Small intestine (tissue), 7 donors: ENCODE data around the gene TRPM1. TPM values are rescaled to one million over a fixed set of nuclear protein-coding genes. Genes with fewer than 3 reads are reported as not detected.
A peak's percentile ranks its signal among the peaks of the same experiment; 100 is the strongest.

Experiments
- DNase-seq, 2 donors: peaks; one replicate each; pipeline versions ENCODE4 v3.0.0 to v3.0.0-alpha.2; 2013
- FAIRE-seq: peaks from 2 replicates; lab custom pipeline; 2012; peaks lifted over from hg19 to GRCh38; lab: Jason Lieb, UNC
- H3K27ac ChIP-seq, 3 donors: one replicate each; pipeline ENCODE4 v1.5.1; 2013; ENCODE audit warnings: low read length in 2 of 3, mild to moderate bottlenecking in 2 of 3, control low read depth in 1 of 3, inconsistent platforms in 1 of 3, low read depth in 1 of 3, moderate library complexity in 1 of 3
- H3K27me3 ChIP-seq, 3 donors: one replicate each; pipeline ENCODE4 v1.6.1; 2013; ENCODE audit warnings: low read length in 3 of 3, inconsistent platforms in 1 of 3; ENCODE audit not compliant: control insufficient read depth in 3 of 3, insufficient read depth in 3 of 3
- H3K36me3 ChIP-seq, 3 donors: one replicate each; pipeline ENCODE4 v1.6.1; 2013; ENCODE audit warnings: low read length in 3 of 3, inconsistent platforms in 1 of 3, low read depth in 1 of 3, mild to moderate bottlenecking in 1 of 3, moderate library complexity in 1 of 3; ENCODE audit not compliant: control insufficient read depth in 3 of 3, insufficient read depth in 2 of 3
- H3K4me1 ChIP-seq, 3 donors: one replicate each; pipeline ENCODE4 v1.6.1; 2013; ENCODE audit warnings: low read length in 2 of 3, inconsistent platforms in 1 of 3, low read depth in 1 of 3, mild to moderate bottlenecking in 1 of 3, moderate library complexity in 1 of 3; ENCODE audit not compliant: control insufficient read depth in 3 of 3, insufficient read depth in 2 of 3
- H3K4me3 ChIP-seq, 3 donors: one replicate each; pipeline ENCODE4 v1.5.1; 2013; ENCODE audit warnings: low read length in 3 of 3, control low read depth in 1 of 3, inconsistent platforms in 1 of 3, low read depth in 1 of 3, mild to moderate bottlenecking in 1 of 3, moderate library complexity in 1 of 3
- H3K9me3 ChIP-seq, 2 donors: one replicate each; pipeline ENCODE4 v1.6.1; 2013; ENCODE audit warnings: low read depth in 1 of 2, low read length in 1 of 2; ENCODE audit not compliant: control insufficient read depth in 2 of 2, insufficient read depth in 1 of 2
- WGBS, 3 donors: extraction: QIAGEN DNeasy Blood & Tissue Kit; methylation state at CpG; one replicate each; pipeline ENCODE4 v1.1.7; 2013; 5-methylcytosine and 5-hydroxymethylcytosine counted together
- polyA plus RNA-seq, 4 donors: library from polyadenylated mRNA; stranded (reverse) in 3 of 4; unstranded in 1 of 4; fragments of 200-250 nt in 3 of 4; fragments of 120-200 nt in 1 of 4; gene quantifications; one replicate each; pipeline versions ENCODE4 v1.2.1 to v1.2.3, GENCODE V29; 2013
- donor health status: healthy with polysubstance abuse.
- donor health status: control.
- donor health status: control.
- donor health status: Bipolar disorder and iron deficiency.
- donor health status: healthy.

Gene TRPM1
- polyA plus RNA-seq, 4 donors = under 0.01 TPM; not detected in 3

DNA sequence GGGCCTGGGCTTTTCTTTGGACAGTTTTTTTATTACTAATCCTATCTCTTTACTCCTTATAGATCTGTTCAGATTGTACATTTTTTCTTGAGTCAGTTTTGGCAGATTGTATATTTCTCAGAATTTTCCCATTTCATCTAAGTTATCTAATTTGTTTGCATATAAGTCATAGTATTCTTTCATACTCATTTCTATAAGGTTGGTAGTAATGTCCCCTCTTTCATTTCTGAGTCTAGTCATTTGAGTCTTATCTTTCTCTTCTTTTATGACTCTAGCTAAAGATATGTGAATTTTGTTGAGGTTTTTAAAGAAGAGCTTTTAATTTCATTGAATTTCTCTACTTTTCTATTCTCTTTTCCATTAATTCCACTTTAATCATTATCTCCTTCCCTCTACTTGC, 27.2 kb downstream of the TRPM1 start:
- H3K4me3 ChIP-seq = no peak overlapping the region
- no peak overlapping the region for H3K27ac ChIP-seq
- no peaks in the 10 kb centered on the region for H3K27me3 ChIP-seq
- H3K9me3 ChIP-seq = no peaks in the 10 kb centered on the region
- H3K36me3 ChIP-seq = no peaks in the 10 kb centered on the region
- FAIRE-seq (no peak), DNase-seq (no peak)
- H3K4me1 ChIP-seq = peaks cover 0 to 2% (median 0%) of the 10 kb centered on the region in 3 donors

GRCh38 chr15:31070867-31071266, 30.7 kb downstream of the TRPM1 start:
- H3K9me3 ChIP-seq = no peaks in the 10 kb centered on the region
- FAIRE-seq = no peak
- WGBS, 3 donors = 81 to 93% (median 91%) methylated on average over 2 of the region's 2 CpGs
- no peak overlapping the region for H3K4me3 ChIP-seq
- H3K27me3 ChIP-seq = no peaks in the 10 kb centered on the region
- no peaks in the 10 kb centered on the region for H3K36me3 ChIP-seq
- peaks cover 0 to 3% (median 0%) of the 10 kb centered on the region in 3 donors for H3K4me1 ChIP-seq
- no peak overlapping the region for H3K27ac ChIP-seq
- no peak for DNase-seq

DNA sequence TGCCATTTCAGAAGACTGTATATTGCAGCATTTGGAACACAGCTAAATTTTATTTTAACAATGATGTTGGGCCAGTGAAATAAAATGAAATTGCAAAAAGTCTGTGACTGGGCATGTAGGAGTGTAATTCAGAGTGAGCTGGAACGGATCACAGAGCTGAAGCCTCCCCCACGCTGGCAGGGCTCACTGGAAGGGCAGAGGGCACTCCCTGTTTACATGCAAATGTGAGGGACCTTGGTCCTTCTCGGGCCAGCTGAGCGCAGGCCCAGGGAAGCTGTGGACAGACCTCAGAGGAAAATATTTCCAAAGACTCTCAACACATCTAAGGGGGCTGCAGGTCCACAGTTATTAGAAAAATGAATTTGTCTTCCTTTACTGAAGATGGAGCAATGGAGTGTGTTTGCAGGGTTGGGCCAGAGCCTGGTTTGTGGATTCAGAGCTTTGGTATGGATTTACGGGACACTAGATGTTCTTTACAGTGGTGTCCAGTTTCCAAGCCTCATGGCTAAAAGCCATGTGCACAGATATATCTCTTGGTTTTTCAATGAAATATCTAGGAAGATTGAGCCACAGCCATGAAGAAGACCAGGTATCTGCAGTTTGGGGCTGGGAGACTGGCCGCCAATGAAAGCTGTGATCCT, 32.0 kb downstream of the TRPM1 start:
- no peak overlapping the region for H3K27ac ChIP-seq
- 42 to 50% (median 48%) methylated on average over 6 of the region's 6 CpGs for WGBS, 3 donors
- DNase-seq = peak; percentile 14 to 20

GRCh38 chr15:31067890-31068603, 33.5 kb downstream of the TRPM1 start:
- no peaks in the 10 kb centered on the region for H3K9me3 ChIP-seq
- DNase-seq (no peak), FAIRE-seq (no peak)
- H3K36me3 ChIP-seq = no peaks in the 10 kb centered on the region
- H3K27ac ChIP-seq = no peak overlapping the region
- WGBS, 3 donors = 85 to 91% (median 89%) methylated on average over 11 of the region's 11 CpGs
- no peak overlapping the region for H3K4me3 ChIP-seq
- H3K4me1 ChIP-seq = peaks cover 0 to 3% (median 0%) of the 10 kb centered on the region in 3 donors
- H3K27me3 ChIP-seq = no peaks in the 10 kb centered on the region

More for the DNA sequence above, 32.0 kb downstream of the TRPM1 start:
- Histone ChIP-seq H3K4me3 (no peak overlapping the region), H3K27me3 (no peaks in the 10 kb centered on the region), H3K4me1 (peaks cover 0 to 3% (median 0%) of the 10 kb centered on the region in 3 donors), H3K36me3 (no peaks in the 10 kb centered on the region), H3K9me3 (no peaks in the 10 kb centered on the region)
- no peak for FAIRE-seq

DNA sequence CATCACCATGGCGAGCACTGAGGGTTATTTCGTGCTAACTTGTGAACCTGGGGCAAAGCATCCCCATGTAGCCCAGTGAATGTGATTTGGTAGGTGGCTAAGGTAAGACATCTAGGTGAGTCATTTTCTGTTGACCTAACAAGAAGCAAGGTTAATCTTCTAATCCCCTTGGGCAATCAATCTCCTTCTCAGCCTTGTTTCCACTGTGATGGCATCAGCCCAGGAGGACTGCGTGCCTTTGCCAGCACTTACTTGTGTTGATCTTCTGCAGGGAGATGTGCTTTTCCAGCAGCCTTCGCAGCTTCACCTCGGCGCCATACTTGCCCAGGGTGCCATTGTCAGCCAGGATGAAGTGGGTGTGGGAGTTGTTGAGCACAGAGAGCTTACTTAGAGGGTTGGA, 35.7 kb downstream of the TRPM1 start:
- H3K4me1 ChIP-seq = peaks cover 0 to 3% (median 0%) of the 10 kb centered on the region in 3 donors
- H3K9me3 ChIP-seq = no peaks in the 10 kb centered on the region
- DNase-seq (no peak), FAIRE-seq (no peak)
- H3K27ac ChIP-seq = no peak overlapping the region
- H3K36me3 ChIP-seq = no peaks in the 10 kb centered on the region
- no peak overlapping the region for H3K4me3 ChIP-seq
- WGBS, 3 donors = 86 to 93% (median 87%) methylated on average over 6 of the region's 6 CpGs
- H3K27me3 ChIP-seq = no peaks in the 10 kb centered on the region

- Histone ChIP-seq H3K27me3 (no peaks in the 10 kb centered on the region), H3K4me1 (no peaks in the 10 kb centered on the region), H3K27ac (no peak overlapping the region), H3K4me3 (no peak overlapping the region), H3K36me3 (no peaks in the 10 kb centered on the region), H3K9me3 (no peaks in the 10 kb centered on the region)
- no peak for FAIRE-seq
- WGBS, 3 donors = 82 to 87% (median 83%) methylated on average over 17 of the region's 17 CpGs
- DNase-seq = no peak
Measured at GRCh38 chr15:31062911-31063310, 38.6 kb downstream of the TRPM1 start.

GRCh38 chr15:31062310-31062847, 39.1 kb downstream of the TRPM1 start:
- Histone ChIP-seq H3K27ac (no peak overlapping the region), H3K9me3 (no peaks in the 10 kb centered on the region), H3K27me3 (no peaks in the 10 kb centered on the region), H3K36me3 (no peaks in the 10 kb centered on the region), H3K4me3 (no peak overlapping the region), H3K4me1 (no peaks in the 10 kb centered on the region)
- FAIRE-seq (no peak), DNase-seq (no peak)
- 54 to 76% (median 72%) methylated on average over 4 of the region's 4 CpGs for WGBS, 3 donors

DNA sequence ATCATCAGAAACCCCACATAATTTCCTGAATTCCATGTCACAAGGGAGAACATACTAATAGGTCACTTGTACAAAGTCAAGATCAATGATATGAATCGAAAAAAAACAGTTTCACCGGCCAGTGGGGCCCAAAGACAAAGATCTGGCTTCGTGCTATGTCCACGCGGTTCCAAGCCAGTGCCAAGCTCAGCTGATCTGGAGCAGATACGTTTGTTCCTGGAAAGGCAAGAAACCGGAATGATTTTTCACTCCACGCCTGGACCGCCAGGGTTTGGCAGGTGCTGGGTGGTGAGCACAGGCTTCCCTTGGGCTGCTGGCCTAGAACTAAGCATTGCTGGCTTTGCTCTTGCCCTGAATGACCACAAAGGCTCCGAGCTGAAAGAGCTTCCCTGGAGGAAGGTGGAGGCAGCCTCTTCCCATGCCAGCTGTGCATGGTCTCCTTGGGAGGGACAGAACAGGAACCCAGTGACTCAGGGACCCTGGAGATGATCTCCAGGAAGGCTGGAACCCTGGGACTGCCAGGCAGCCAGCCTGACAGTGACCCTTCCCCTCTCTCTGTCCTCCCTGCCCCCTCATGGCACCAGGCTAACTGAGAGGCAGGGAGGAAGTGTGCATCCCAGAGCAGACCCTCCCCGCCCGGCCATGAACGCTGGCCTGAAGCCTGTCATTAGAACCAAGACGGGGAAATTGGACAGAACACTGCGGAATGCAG, 40.9 kb downstream of the TRPM1 start:
- Histone ChIP-seq H3K9me3 (no peaks in the 10 kb centered on the region), H3K4me3 (no peak overlapping the region), H3K36me3 (no peaks in the 10 kb centered on the region), H3K27me3 (no peaks in the 10 kb centered on the region), H3K4me1 (no peaks in the 10 kb centered on the region), H3K27ac (no peak overlapping the region)
- FAIRE-seq (no peak), DNase-seq (no peak)
- whole genome bisulfite sequencing, 3 donors = 67 to 75% (median 71%) methylated on average over 15 of the region's 15 CpGs
